ENCODE results near the gene IL37. TPM values are rescaled to one million over a fixed set of nuclear protein-coding genes. Genes with fewer than 3 reads are reported as not detected.
"Not testable (repeated sequence)": the region's sequence is repeated elsewhere in the genome, so short reads cannot be mapped to it uniquely, and the experiment has no call there.

Gene IL37
- total RNA-seq, 1 experiment from 2014 or later = 2.6 TPM

GRCh38 chr2:112933261-112933660, 22.3 kb downstream of the IL37 start:
- ChIA-PET POLR2A (ENCODE audit: unreplicated experiment) (no interaction called here), CTCF (no interaction called here)
- no peak overlapping the region for H2AFZ ChIP-seq (ENCODE audit: low read length)
- ATAC-seq (no peak), DNase-seq (no peak)
- H3K9me3 ChIP-seq (ENCODE audit: low read length) = no peaks in the 10 kb centered on the region
- H3F3A ChIP-seq (ENCODE audit: low read length, unreplicated experiment) = no peaks in the 10 kb centered on the region
- no TSS peak for BruUV-seq (replicated peaks)
- H3K36me3 ChIP-seq (ENCODE audit: low read depth, low read length) = no peaks in the 10 kb centered on the region
- no peaks in the 10 kb centered on the region for H3K4me1 ChIP-seq (ENCODE audit: insufficient read depth, low read length)
- intact Hi-C loops (cut with micrococcal nuclease) = no loop called here
- no peak overlapping the region for H3K4me2 ChIP-seq (ENCODE audit: low read length)
- no peaks in the 10 kb centered on the region for H3K79me2 ChIP-seq (ENCODE audit: low read length)
- no peak overlapping the region for H3K4me3 ChIP-seq (ENCODE audit: low read length)
- H3K27ac ChIP-seq (ENCODE audit: low read length) = no peak overlapping the region
- H3K9ac ChIP-seq (ENCODE audit: low read length) = no peak overlapping the region
- H3K27me3 ChIP-seq (ENCODE audit: low read length) = no peaks in the 10 kb centered on the region
- no peaks in the 10 kb centered on the region for H4K20me1 ChIP-seq (ENCODE audit: low read length)
- TF ChIP-seq EZH2phosphoT487 (IDR thresholded peaks at IDR 0.05; ENCODE audit: borderline replicate concordance, low read length) = no peak
- TF ChIP-seq, protein P1, sequence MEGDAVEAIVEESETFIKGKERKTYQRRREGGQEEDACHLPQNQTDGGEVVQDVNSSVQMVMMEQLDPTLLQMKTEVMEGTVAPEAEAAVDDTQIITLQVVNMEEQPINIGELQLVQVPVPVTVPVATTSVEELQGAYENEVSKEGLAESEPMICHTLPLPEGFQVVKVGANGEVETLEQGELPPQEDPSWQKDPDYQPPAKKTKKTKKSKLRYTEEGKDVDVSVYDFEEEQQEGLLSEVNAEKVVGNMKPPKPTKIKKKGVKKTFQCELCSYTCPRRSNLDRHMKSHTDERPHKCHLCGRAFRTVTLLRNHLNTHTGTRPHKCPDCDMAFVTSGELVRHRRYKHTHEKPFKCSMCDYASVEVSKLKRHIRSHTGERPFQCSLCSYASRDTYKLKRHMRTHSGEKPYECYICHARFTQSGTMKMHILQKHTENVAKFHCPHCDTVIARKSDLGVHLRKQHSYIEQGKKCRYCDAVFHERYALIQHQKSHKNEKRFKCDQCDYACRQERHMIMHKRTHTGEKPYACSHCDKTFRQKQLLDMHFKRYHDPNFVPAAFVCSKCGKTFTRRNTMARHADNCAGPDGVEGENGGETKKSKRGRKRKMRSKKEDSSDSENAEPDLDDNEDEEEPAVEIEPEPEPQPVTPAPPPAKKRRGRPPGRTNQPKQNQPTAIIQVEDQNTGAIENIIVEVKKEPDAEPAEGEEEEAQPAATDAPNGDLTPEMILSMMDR (conservative IDR thresholded peaks at IDR 0.05; ENCODE audit: low read depth, low read length) = no peak
- TF ChIP-seq EZH2 (IDR thresholded peaks at IDR 0.05; ENCODE audit: low read length, unreplicated experiment) = no peak
- no peaks in the 10 kb centered on the region for H3K9me2 ChIP-seq (replicated peaks; ENCODE audit: low read length)

DNA sequence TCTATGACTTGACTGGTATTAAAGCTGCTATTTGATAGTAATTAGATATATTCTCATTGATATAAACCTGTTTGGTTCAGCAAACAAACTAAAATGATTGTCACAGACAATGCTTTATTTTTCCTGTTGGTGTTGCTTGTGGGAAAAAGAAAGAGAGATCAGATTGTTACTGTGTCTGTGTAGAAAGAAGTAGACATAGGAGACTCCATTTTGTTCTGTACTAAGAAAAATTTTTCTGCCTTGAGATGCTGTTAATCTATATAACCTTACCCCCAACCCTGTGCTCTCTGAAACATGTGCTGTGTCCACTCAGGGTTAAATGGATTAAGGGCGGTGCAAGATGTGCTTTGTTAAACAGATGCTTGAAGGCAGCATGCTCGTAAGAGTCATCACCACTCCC, 23.2 kb downstream of the IL37 start:
- H3K9me2 ChIP-seq (replicated peaks; ENCODE audit: low read length); H3K79me2 ChIP-seq (ENCODE audit: low read length); intact Hi-C loops (cut with micrococcal nuclease); H3K4me2 ChIP-seq (ENCODE audit: low read length); H2AFZ ChIP-seq (ENCODE audit: low read length); ATAC-seq; H3K27me3 ChIP-seq (ENCODE audit: low read length); H3K36me3 ChIP-seq (ENCODE audit: low read depth, low read length); H4K20me1 ChIP-seq (ENCODE audit: low read length); H3K4me3 ChIP-seq (ENCODE audit: low read length); H3F3A ChIP-seq (ENCODE audit: low read length, unreplicated experiment); H3K4me1 ChIP-seq (ENCODE audit: insufficient read depth, low read length); BruUV-seq (replicated peaks); CTCF ChIA-PET; H3K9me3 ChIP-seq (ENCODE audit: low read length); H3K9ac ChIP-seq (ENCODE audit: low read length); POLR2A ChIA-PET (ENCODE audit: unreplicated experiment); DNase-seq; H3K27ac ChIP-seq (ENCODE audit: low read length): not testable (repeated sequence)

DNA sequence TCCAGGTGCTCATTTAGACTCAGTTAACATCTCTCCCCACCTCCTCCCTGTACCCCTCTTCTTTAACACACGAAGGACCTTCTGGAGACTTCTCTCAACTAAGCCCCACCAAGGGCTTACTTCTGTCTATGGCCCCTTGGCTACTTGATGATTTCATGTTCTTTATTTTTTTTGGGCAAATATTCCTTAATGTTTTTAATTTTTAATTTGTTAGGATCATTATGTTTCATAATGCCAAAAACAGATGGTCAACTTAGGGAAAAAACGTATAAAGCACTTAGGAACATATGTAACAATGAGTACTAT, 25.9 kb downstream of the IL37 start:
- no peaks in the 10 kb centered on the region for H3K9me2 ChIP-seq (replicated peaks; ENCODE audit: low read length)
- CTCF ChIA-PET = no interaction called here
- DNase-seq = no peak
- H3K27me3 ChIP-seq (ENCODE audit: low read length) = no peaks in the 10 kb centered on the region
- POLR2A ChIA-PET (ENCODE audit: unreplicated experiment) = no interaction called here
- BruUV-seq (replicated peaks) = no TSS peak
- H3K36me3 ChIP-seq (ENCODE audit: low read depth, low read length) = no peaks in the 10 kb centered on the region
- no peak overlapping the region for H3K9ac ChIP-seq (ENCODE audit: low read length)
- no peak for ATAC-seq
- H3F3A ChIP-seq (ENCODE audit: low read length, unreplicated experiment) = no peaks in the 10 kb centered on the region
- H3K4me2 ChIP-seq (ENCODE audit: low read length) = no peak overlapping the region
- no peaks in the 10 kb centered on the region for H4K20me1 ChIP-seq (ENCODE audit: low read length)
- no peak overlapping the region for H3K4me3 ChIP-seq (ENCODE audit: low read length)
- no peak overlapping the region for H2AFZ ChIP-seq (ENCODE audit: low read length)
- H3K79me2 ChIP-seq (ENCODE audit: low read length) = no peaks in the 10 kb centered on the region
- intact Hi-C loops (cut with micrococcal nuclease) = no loop called here
- TF ChIP-seq EZH2phosphoT487 (IDR thresholded peaks at IDR 0.05; ENCODE audit: borderline replicate concordance, low read length) = no peak
- TF ChIP-seq, protein P1 (conservative IDR thresholded peaks at IDR 0.05; ENCODE audit: low read depth, low read length) = no peak
- TF ChIP-seq EZH2 (IDR thresholded peaks at IDR 0.05; ENCODE audit: low read length, unreplicated experiment) = no peak
- H3K9me3 ChIP-seq (ENCODE audit: low read length) = no peaks in the 10 kb centered on the region
- no peak overlapping the region for H3K27ac ChIP-seq (ENCODE audit: low read length)
- H3K4me1 ChIP-seq (ENCODE audit: insufficient read depth, low read length) = peaks cover 12% of the 10 kb centered on the region

Measured in PC-3 (cell line).